Loucy (cell line): ENCODE results near the gene RNF157.
A peak's percentile ranks its signal among the peaks of the same experiment; 100 is the strongest.

Experiments
- H2AFZ ChIP-seq: fragments of 200-600 bp; sonication (generic); 2 replicates; pipeline ENCODE4 v1.6.0; 2016; ENCODE audit warnings: antibody characterized with exemption, mild to moderate bottlenecking, low read length, moderate library complexity
- H3F3A ChIP-seq: fragments of 200-600 bp; 2 replicates; pipeline ENCODE4 v1.6.0; 2016; ENCODE audit warnings: antibody characterized with exemption, low read depth, mild to moderate bottlenecking
- H3K27me3 ChIP-seq: fragments of 200-600 bp; sonication (generic); 2 replicates; pipeline ENCODE4 v1.6.1; 2014; ENCODE audit warnings: low read length, mild to moderate bottlenecking; ENCODE audit not compliant: insufficient read depth, poor library complexity, severe bottlenecking
- H3K36me3 ChIP-seq: fragments of 200-600 bp; sonication (generic); 2 replicates; pipeline ENCODE4 v1.6.1; 2016; ENCODE audit warnings: low read length; ENCODE audit not compliant: insufficient read depth
- H3K4me1 ChIP-seq: fragments of 200-600 bp; sonication (generic); 2 replicates; pipeline ENCODE4 v1.5.1; 2014; ENCODE audit warnings: low read length, mild to moderate bottlenecking; ENCODE audit not compliant: insufficient read depth, poor library complexity, severe bottlenecking
- H3K4me2 ChIP-seq: fragments of 200-600 bp; sonication (generic); 2 replicates; pipeline ENCODE4 v1.6.0; 2014; ENCODE audit warnings: antibody characterized with exemption, low read length, low read depth, mild to moderate bottlenecking; ENCODE audit not compliant: poor library complexity, severe bottlenecking
- H3K4me3 ChIP-seq: fragments of 200-600 bp; sonication (generic); 2 replicates; pipeline ENCODE4 v1.5.1; 2014; ENCODE audit warnings: low read length, mild to moderate bottlenecking, mixed read lengths; ENCODE audit not compliant: poor library complexity, severe bottlenecking
- H3K79me2 ChIP-seq: fragments of 200-600 bp; sonication (generic); 2 replicates; pipeline ENCODE4 v1.6.1; 2014; ENCODE audit warnings: low read length; ENCODE audit not compliant: insufficient read depth
- H3K9ac ChIP-seq: fragments of 200-600 bp; sonication (generic); 2 replicates; pipeline ENCODE4 v1.6.0; 2014; ENCODE audit warnings: mild to moderate bottlenecking, low read depth, low read length, moderate library complexity; ENCODE audit not compliant: poor library complexity, severe bottlenecking
- H3K9me2 ChIP-seq: fragments of 200-600 bp; sonication (generic); replicated peaks from 2 replicates; pipeline ENCODE4 v1.6.1; 2016; ENCODE audit warnings: low read depth, low read length, mixed read lengths
- H3K9me3 ChIP-seq: fragments of 200-600 bp; sonication (generic); 2 replicates; pipeline ENCODE4 v1.6.1; 2014; ENCODE audit warnings: mild to moderate bottlenecking, antibody characterized with exemption, low read length, low read depth; ENCODE audit not compliant: insufficient read depth
- H4K20me1 ChIP-seq: fragments of 200-600 bp; sonication (generic); 2 replicates; pipeline ENCODE4 v1.6.0; 2014; ENCODE audit warnings: antibody characterized with exemption, low read length, mild to moderate bottlenecking; ENCODE audit not compliant: insufficient read depth, poor library complexity, severe bottlenecking
- CTCF ChIP-seq: fragments of 200-600 bp; sonication (generic); conservative IDR thresholded peaks from 2 replicates; pipeline ENCODE4 v1.5.1; 2014; ENCODE audit warnings: mild to moderate bottlenecking, antibody characterized with exemption, low read length
- EZH2phosphoT487 ChIP-seq: fragments of 200-600 bp; IDR thresholded peaks from 2 replicates; pipeline ENCODE4 v1.6.1; 2018; ENCODE audit warnings: antibody characterized with exemption, mild to moderate bottlenecking, moderate library complexity, borderline replicate concordance

The RNF157 gene

DNA sequence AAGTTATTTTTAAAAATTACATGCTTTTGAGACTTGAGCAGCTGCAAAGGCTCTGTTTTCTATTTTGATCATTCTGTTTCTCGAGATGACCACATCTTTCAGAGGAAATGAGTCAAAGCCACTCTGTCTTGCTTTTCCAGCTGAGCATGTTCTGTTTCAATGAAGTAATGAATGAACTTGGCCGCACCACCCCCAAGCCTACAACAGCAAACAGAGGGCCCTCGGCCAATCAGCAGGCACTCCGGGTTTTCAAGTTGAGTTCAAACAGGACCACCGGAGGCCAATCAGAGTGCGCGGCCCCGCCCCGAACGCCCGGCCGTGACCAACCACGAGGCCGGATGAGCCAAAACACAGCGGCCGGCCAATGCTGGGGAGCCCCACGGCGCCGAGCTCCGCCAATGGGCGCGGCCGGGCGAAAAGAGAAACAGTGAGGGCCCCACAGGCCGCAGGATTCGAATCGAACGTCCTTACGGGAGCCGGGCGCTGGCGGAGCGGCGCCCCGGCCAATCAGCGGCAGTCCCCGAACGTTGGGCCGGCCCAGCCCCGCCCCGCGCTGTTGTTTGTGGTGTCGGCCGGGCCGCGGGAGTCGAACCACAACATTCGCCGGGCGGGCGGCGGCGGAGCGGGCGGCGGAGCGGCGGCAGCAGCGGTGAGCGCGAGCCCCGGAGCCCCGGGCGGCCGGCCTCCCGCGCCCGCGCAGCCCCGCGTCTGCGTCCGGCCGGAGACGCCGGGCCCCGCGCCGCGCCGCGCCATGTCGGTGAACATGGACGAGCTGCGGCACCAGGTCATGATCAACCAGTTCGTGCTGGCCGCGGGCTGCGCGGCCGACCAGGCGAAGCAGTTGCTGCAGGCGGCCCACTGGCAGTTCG, 24.7 kb upstream of the RNF157 start, which contains the start of gene UBALD2:
Gene UBALD2, plus strand, starts transcription at position 594 of the 869 bp plus-strand sequence. Its CDS starts 158 bp downstream, at position 752.
- no peaks in the 10 kb centered on the region for H3K27me3 ChIP-seq
- H3K9me2 ChIP-seq: no peaks in the 10 kb centered on the region
- H3K79me2 ChIP-seq: peaks cover 46% of the 10 kb centered on the region
- H3K4me2 ChIP-seq: peak within 1 kb of the TSS; percentile 84
- peaks cover 56% of the 10 kb centered on the region for H3K4me1 ChIP-seq
- peak within 1 kb of the TSS; percentile 53; the same call in 1 of the 2 replicates for H2AFZ ChIP-seq
- H3K4me3 ChIP-seq: peak within 1 kb of the TSS; percentile 81
- H3F3A ChIP-seq: peaks cover 6% of the 10 kb centered on the region
- H3K9me3 ChIP-seq: no peaks in the 10 kb centered on the region
- peak within 1 kb of the TSS; percentile 85 for H3K9ac ChIP-seq
- no peaks in the 10 kb centered on the region; the same call in 1 of the 2 replicates for H3K36me3 ChIP-seq
- TF ChIP-seq CTCF (no peak), EZH2phosphoT487 (no peak)
- H4K20me1 ChIP-seq: peaks cover 36% of the 10 kb centered on the region

- no peak; the same call in 1 of the 2 replicates for TF ChIP-seq CTCF
- H3K9me2 ChIP-seq: no peaks in the 10 kb centered on the region
- H3K4me1 ChIP-seq: peaks cover 51% of the 10 kb centered on the region
- peak overlapping the region; percentile 18; the same call in 1 of the 2 replicates for H2AFZ ChIP-seq
- H3K79me2 ChIP-seq: peaks cover 40% of the 10 kb centered on the region
- peak overlapping the region; percentile 81 for H3K4me2 ChIP-seq
- peaks cover 30% of the 10 kb centered on the region for H4K20me1 ChIP-seq
- H3K4me3 ChIP-seq: peak overlapping the region; percentile 59
- no peaks in the 10 kb centered on the region for H3K36me3 ChIP-seq
- no peaks in the 10 kb centered on the region for H3K27me3 ChIP-seq
- H3K9ac ChIP-seq: peak overlapping the region; percentile 63
- peaks cover 6% of the 10 kb centered on the region for H3F3A ChIP-seq
- H3K9me3 ChIP-seq: no peaks in the 10 kb centered on the region
Observed at GRCh38 chr17:76264425-76264754, 24.1 kb upstream of the RNF157 start.

DNA sequence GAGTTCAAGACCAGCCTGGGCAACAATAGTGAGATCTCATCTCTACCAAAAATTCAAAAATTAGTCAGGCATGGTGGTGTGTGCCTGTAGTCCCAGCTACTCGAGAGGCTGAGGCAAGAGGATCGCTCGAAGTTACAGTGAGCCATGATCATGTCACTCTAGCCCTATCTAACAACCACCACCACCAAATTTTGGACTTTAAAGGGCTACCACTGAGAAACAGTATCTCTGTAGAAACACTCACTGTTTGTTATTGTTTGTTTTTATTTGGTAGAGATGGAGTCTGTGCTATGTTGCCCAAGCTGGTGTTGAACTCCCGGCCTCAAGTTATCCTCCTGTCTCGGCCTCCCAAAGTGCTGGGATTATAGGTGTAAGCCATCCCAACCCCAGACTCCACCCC, 23.6 kb upstream of the RNF157 start:
- Histone ChIP-seq H3K4me2 (peak overlapping the region; percentile 81), H3K4me1 (peaks cover 46% of the 10 kb centered on the region), H3K9me3 (no peaks in the 10 kb centered on the region), H3K36me3 (no peaks in the 10 kb centered on the region), H4K20me1 (peaks cover 25% of the 10 kb centered on the region), H2AFZ (no peak overlapping the region), H3K9me2 (no peaks in the 10 kb centered on the region), H3K27me3 (no peaks in the 10 kb centered on the region), H3F3A (peaks cover 6% of the 10 kb centered on the region), H3K9ac (peak overlapping the region; percentile 63), H3K79me2 (peaks cover 35% of the 10 kb centered on the region), H3K4me3 (peak overlapping the region; percentile 59)
- no peak for TF ChIP-seq CTCF
- TF ChIP-seq EZH2phosphoT487: no peak
